Measurements from ENCODE around the gene RPP14.
A peak's percentile ranks its signal among the peaks of the same experiment; 100 is the strongest.
"Not testable (repeated sequence)": the region's sequence is repeated elsewhere in the genome, so short reads cannot be mapped to it uniquely, and the experiment has no call there.

The RPP14 gene

DNA sequence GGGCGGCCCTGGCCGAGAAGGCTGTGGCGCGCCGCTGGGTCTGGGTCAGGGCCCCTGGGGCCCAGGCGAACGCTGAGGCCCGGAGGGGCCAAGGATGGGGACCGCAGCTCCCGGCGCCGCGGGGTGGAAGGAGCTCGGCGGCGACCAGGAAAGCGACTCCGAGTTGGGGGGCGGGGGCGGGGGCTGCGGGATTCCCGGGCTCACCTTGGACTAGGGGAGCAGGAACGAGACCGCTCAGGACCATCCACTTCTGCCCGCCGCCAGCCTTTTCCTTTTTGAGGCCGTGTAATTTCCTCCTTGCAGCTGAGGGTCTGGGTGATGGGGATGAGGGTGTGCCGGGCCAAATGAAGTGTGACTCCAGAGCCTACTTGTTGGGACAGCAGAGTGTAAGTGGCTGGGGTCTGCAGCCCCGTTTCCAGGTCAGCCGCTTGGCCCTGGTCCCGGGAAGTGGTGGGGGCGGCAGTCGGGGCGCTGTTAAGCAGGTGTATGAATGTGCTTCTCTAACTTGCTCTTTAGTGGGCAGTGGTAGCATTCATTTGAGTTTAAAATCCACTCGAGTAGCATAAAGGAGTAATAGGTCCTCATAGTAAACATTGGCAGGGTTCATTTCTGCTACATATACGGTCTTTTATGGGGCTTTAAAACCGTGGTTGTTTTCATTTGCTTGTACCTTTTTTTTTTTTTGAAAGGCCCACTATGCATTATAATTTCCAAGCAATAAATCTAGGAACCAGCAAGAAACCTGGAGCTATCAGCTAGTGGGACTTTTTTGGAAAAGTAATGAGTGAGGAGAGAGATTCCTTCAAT, 27.4 kb downstream of the RPP14 start:
- DNase-seq: peak; percentile 11

GRCh38 chr3:58334013-58334321, 27.9 kb downstream of the RPP14 start:
- DNase-seq: no peak

- DNase-seq: no peak
Observed at GRCh38 chr3:58334506-58334884, 28.4 kb downstream of the RPP14 start.

GRCh38 chr3:58335652-58335947, 29.6 kb downstream of the RPP14 start:
- DNase-seq: no peak

GRCh38 chr3:58336135-58336882, 30.3 kb downstream of the RPP14 start:
- no peak for DNase-seq

DNA sequence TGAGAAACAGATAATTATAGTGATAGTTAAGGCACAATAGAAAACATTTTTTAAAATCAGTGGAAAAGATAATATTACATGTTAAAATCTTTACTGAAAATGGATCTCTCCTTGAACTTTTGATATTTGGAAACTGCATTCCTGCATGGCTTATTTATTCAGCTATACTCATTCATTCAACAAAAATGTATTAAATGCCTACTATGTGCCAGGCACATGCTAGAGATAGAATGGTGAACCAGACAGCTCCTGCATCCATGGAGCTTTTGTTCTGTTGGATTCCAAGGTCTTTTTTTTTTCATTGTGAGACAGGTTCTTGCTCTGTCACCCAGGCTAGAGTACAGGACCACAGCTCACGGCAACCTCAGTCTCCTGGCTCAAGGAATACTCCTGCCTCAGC, 31.1 kb downstream of the RPP14 start:
- DNase-seq: no peak

- not testable (repeated sequence) for DNase-seq
Observed at GRCh38 chr3:58339146-58339545, 33.1 kb downstream of the RPP14 start.

DNA sequence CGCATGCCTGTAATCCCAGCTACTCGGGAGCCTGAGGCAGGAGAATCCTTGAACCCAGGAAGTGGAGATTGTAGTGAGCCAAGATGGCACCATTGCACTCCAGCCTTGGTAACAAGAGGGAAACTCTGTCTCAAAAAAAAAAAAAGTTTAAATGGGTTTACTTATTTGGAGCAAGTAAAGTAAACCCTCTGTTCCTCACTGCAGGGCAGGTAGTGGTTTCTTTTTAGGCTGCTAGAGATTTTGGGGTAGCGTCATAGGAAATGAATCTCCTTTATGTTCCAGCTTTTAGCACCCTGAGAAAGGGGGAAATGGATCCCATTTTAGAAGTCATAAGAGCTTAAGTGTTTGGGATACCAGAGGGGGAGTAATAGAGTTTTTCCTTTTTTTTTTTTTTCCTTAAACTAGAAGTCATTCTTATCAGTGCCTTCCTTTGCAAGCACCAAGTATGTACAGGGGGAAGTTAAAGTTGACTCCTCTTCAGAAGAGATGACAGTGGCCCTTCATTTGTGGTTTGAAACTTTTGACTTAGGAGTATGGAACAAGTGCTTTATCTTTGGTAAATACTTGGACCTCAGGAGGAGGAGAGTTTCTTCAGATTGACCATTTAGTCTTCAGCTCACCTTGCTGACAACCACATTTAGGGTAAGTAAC, 34.7 kb downstream of the RPP14 start:
- no peak for DNase-seq

DNA sequence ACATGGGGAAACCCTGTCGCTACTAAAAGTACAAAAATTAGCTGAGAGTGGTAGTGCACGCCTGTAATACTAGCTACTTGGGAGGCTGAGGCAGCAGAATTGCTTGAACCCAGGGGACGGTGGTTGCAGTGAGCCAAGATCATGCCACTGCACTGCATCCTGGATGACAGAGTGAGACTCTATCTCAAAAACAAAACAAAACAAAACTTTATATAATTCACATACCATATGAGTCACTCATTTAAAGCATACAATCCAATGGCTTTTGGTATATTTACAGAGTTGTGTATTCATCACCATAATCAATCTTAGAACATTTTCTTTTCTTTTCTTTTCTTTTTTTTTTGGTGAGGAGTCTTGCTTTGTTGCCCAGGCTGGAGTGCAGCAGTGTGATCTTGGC, 35.3 kb downstream of the RPP14 start:
- DNase-seq: no peak

DNA sequence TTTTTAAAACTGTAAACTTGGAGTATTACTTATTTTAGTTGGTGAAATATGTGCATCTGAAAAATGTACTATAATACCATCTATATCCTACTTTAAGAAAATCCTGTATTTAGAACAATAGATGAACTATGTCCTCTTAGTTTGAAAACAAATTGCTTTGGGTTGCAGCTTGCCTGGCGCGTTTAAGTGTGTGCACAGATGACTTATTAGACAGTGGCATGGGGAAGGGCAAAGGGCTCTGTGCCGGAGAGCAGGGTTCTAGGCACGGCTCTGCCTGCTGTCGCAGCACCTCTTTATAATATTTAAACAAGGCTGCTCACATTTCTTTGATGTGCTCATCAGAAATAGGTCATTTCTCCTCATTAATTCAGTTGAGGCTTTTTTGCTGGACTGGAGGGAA, 36.6 kb downstream of the RPP14 start:
- no peak for DNase-seq

DNA sequence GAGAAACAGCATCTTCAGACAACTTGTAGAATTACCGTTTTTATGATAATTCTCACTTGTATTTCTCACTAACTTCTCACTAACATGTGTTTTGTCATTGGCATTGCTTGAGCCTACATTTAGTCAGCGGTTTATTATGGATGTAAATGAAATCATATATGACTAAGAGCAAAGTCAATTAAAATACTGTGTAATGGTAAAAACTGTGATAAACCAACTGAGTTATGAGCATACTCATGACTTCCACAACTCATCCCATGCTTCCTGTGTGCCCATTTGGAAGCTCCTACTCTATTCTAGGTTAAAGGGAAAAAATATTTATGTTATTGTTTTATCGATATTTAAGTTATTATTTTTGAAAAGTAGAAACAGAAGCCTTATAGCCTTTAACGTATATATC, 39.4 kb downstream of the RPP14 start:
- DNase-seq: no peak

DNA sequence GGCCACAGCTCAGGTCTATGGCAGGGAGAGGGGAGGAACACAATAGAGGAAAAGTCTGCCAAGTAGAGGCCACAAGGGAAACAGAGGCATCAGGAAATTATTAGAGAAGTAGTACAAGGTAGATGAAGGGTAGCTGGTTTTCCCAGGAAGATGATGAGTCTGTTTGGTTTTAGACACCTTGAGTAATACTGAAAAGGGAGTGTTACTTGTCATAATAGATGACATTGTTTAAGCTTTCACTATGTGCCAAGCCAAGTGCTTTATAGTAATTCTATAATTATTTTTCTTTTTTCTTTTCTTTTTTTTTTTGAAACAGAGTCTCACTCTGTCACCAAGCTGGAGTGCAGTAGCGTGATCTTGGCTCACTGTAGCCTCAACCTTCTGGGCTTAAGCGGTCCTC, 40.3 kb downstream of the RPP14 start:
- DNase-seq: no peak

DNA sequence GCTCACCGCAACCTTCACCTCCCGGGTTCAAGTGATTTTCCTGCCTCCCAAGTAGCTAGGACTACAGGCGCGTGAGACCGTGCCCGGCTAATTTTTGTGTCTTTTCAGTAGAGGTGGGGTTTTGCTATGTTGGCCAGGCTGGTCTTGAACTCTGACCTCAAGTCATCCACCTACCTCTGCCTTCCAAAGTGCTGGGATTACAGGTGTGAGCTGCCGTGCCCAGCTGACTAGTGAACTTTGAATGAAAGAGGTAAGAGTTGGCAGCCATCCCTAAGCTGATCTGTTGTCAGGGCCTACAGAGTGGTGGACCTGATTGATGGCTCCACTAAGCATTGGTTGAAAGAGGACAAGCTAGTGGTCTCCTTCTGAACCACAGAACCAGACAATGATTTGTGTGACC, 41.9 kb downstream of the RPP14 start:
- DNase-seq: no peak

GRCh38 chr3:58349792-58350626, 44.0 kb downstream of the RPP14 start:
- no peak for DNase-seq

DNA sequence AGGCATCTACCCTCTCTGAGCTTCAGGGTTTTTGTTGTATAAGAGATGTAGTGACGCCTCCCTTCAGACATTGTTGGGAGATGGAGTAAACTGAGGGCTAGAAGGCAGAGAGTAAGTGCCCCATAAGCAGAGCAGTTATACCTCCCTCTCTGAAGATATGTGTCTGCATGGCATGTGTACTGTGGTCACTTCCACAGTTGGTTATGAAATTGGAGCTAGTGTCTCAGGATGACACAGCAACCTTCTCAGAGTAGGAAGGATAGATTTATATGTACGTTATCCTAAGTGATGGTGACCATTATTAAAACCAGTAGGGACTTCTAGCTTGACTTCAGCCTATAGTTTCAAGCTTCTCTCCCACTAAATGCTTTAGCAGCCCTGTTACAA, 44.6 kb downstream of the RPP14 start:
- no peak for DNase-seq

- no peak for DNase-seq
Observed at GRCh38 chr3:58351920-58352319, 45.9 kb downstream of the RPP14 start.

DNA sequence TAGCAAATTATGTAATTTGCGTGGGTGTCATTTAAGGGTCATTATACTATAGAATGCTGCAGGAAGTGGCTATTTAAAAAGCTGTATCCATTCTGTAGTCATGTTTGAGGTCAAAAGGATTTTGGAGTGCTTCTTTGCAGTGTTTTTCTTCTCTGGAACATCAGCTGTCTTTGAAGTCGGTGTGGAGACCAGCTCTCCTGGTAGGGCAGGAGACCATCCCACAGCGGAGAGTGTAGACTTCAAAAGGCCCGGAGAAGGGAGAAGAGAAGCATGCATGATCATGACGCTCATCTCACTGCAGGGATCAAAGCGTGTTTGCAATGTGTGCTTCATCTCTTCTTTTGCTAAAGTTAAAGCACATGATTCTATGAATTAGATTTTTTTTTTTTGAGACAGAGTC, 46.6 kb downstream of the RPP14 start:
- no peak for DNase-seq

GRCh38 chr3:58353722-58354553, 47.9 kb downstream of the RPP14 start:
- DNase-seq: no peak

GRCh38 chr3:58355179-58355578, 49.1 kb downstream of the RPP14 start:
- no peak for DNase-seq

GRCh38 chr3:58356054-58356453, 50.0 kb downstream of the RPP14 start:
- no peak for DNase-seq

DNA sequence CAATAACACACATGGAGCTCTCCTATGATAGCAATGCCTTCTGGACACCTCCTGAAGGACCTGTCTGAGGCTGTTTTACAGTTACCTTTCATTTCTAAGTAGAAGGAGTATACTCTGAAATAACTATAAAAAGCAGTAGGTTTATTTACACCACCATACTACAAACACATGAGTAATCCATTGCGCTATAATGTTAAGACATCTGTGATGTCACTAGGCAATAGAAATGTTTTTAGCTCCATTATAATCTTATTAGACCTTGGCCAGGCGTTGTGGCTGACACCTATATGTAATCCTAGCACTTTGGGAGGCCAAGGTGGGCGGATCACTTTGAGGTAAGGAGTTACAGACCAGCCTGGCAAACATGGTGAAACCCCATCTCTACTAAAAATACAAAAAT, 51.4 kb downstream of the RPP14 start:
- DNase-seq: no peak

GRCh38 chr3:58358092-58358491, 52.0 kb downstream of the RPP14 start:
- no peak for DNase-seq

- DNase-seq: no peak
Observed at GRCh38 chr3:58358808-58359207, 52.8 kb downstream of the RPP14 start.
